ENCODE data around the gene SPI1. TPM values are rescaled to one million over a fixed set of nuclear protein-coding genes. Genes with fewer than 3 reads are reported as not detected.
A peak's percentile ranks its signal among the peaks of the same experiment; 100 is the strongest.

Gene SPI1
- total and polyA plus RNA-seq, 8 donors: 1.0 to 24.2 (median 5.6) TPM

GRCh38 chr11:47389577-47390421 lies 11.5 kb upstream of the SPI1 start:
- intact Hi-C loops (cut with DNase I): no loop called here
- 78 to 82% methylated on average over 16 to 17 of the region's 17 CpGs for WGBS, 2 donors
- no peaks in the 10 kb centered on the region for H3K4me1 ChIP-seq
- H3K9me3 ChIP-seq: no peaks in the 10 kb centered on the region
- no peaks in the 10 kb centered on the region for H3K27me3 ChIP-seq
- peak in 1 of 6 donors; percentile 46 for DNase-seq
- ATAC-seq: no peak
- H3K36me3 ChIP-seq: no peaks in the 10 kb centered on the region
- no peak overlapping the region for H3K27ac ChIP-seq
- TF ChIP-seq CTCF (IDR thresholded peaks at IDR 0.05): no peak
- FAIRE-seq: no peak
- H3K4me3 ChIP-seq: no peak overlapping the region

GRCh38 chr11:47388697-47389576 lies 10.6 kb upstream of the SPI1 start:
- no peak for TF ChIP-seq CTCF (IDR thresholded peaks at IDR 0.05)
- H3K4me3 ChIP-seq: no peak overlapping the region
- 80 to 83% methylated on average over 28 of the region's 28 CpGs for WGBS, 2 donors
- FAIRE-seq: no peak
- H3K36me3 ChIP-seq: no peaks in the 10 kb centered on the region
- no peaks in the 10 kb centered on the region for H3K9me3 ChIP-seq
- H3K27ac ChIP-seq: peak overlapping the region in 1 of 4 donors; percentile 12
- H3K4me1 ChIP-seq: no peaks in the 10 kb centered on the region
- no peak for DNase-seq
- intact Hi-C loops (cut with DNase I): no loop called here
- H3K27me3 ChIP-seq: no peaks in the 10 kb centered on the region
- peak in 1 of 4 donors; percentile 8 for ATAC-seq

- FAIRE-seq (no peak), DNase-seq (no peak), ATAC-seq (peak in 1 of 4 donors; percentile 12)
- Histone ChIP-seq H3K4me3 (no peak overlapping the region), H3K9me3 (no peaks in the 10 kb centered on the region), H3K4me1 (no peaks in the 10 kb centered on the region), H3K27me3 (no peaks in the 10 kb centered on the region), H3K27ac (peak overlapping the region in 1 of 4 donors; percentile 12), H3K36me3 (no peaks in the 10 kb centered on the region)
- intact Hi-C loops (cut with DNase I): no loop called here
- TF ChIP-seq CTCF (IDR thresholded peaks at IDR 0.05): no peak
- 67 to 73% methylated on average over 13 of the region's 13 CpGs for WGBS, 2 donors
Observed at GRCh38 chr11:47387944-47388696, 9.8 kb upstream of the SPI1 start.

GRCh38 chr11:47384498-47384897 lies 6.2 kb upstream of the SPI1 start:
- FAIRE-seq (no peak), DNase-seq (no peak), ATAC-seq (no peak)
- TF ChIP-seq CTCF (IDR thresholded peaks at IDR 0.05): no peak
- Histone ChIP-seq H3K27me3 (no peaks in the 10 kb centered on the region), H3K9me3 (no peaks in the 10 kb centered on the region), H3K4me3 (no peak overlapping the region), H3K27ac (no peak overlapping the region), H3K36me3 (no peaks in the 10 kb centered on the region), H3K4me1 (no peaks in the 10 kb centered on the region)
- intact Hi-C loops (cut with DNase I): no loop called here
- 83 to 87% methylated on average over 4 of the region's 4 CpGs for WGBS, 2 donors
